GM12872 (cell line): ENCODE measurements around the gene ST3GAL3.

Source experiments
- TF ChIP-seq, protein P1 (sequence below): IDR thresholded peaks from 3 replicates; pipeline ENCODE4 v1.5.1; 2011; ENCODE audit warnings: low read depth, mild to moderate bottlenecking, low read length, moderate library complexity; ENCODE audit not compliant: insufficient read depth

ST3GAL3 gene

DNA sequence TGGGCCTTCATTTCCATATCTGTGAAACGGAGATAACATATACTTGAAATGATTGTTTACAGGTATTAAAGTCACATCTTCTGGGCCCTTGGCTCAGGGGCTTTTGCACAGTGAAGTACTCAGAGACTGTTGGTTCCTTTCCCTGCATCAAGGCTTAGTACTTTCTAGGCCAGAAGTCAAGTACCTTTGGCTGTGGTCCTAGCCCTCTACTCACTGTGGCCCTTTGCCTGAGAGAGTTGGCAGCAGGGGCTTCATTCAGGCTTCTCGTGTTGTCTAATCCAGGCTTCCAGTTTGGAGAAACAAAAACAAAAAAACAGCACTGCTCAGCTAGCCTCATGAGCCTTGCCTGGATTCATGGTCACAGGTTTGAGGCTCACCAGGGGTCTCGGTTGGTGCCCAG lies 254.4 kb downstream of the ST3GAL3 start:
- TF ChIP-seq, protein P1, sequence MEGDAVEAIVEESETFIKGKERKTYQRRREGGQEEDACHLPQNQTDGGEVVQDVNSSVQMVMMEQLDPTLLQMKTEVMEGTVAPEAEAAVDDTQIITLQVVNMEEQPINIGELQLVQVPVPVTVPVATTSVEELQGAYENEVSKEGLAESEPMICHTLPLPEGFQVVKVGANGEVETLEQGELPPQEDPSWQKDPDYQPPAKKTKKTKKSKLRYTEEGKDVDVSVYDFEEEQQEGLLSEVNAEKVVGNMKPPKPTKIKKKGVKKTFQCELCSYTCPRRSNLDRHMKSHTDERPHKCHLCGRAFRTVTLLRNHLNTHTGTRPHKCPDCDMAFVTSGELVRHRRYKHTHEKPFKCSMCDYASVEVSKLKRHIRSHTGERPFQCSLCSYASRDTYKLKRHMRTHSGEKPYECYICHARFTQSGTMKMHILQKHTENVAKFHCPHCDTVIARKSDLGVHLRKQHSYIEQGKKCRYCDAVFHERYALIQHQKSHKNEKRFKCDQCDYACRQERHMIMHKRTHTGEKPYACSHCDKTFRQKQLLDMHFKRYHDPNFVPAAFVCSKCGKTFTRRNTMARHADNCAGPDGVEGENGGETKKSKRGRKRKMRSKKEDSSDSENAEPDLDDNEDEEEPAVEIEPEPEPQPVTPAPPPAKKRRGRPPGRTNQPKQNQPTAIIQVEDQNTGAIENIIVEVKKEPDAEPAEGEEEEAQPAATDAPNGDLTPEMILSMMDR = no peak

DNA sequence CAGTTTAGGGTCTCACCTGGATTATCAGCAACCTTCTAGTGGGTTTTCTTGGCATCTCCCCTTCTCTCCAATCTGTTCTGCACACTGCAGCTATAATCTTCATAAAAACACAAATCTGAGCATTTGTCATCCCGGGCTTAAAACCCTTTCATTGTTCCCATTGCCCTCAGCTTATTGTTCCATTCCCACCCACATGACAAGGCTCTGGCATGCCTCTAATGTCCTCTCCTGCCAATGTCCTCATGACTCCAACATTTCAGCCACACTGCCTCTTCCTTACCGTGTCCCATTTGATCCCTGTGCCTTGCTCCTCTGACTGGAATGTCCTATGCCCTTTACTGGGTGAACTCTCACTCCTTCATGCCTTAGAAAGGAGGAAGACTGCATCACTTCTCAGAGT lies 255.0 kb downstream of the ST3GAL3 start:
- TF ChIP-seq, protein P1 = no peak

DNA sequence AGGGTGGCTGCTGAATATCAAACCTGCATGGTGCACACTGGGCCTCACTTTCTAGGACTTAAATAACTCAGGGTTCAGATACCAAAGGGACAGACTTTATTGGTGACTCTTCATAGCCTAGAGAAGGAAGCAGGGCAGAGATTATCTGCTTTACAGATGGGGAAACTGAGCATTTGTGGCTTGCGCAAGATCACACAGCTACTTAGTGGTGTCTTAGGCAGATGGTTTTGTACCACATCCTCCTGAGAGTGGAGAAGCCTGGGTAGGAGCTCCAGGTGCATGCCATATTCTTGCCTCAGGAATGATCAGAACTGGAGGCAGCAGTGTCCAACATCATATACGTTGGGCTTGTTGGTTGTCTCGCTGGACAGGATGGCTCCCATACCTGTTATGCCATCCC lies 255.7 kb downstream of the ST3GAL3 start:
- TF ChIP-seq, protein P1 = no peak

DNA sequence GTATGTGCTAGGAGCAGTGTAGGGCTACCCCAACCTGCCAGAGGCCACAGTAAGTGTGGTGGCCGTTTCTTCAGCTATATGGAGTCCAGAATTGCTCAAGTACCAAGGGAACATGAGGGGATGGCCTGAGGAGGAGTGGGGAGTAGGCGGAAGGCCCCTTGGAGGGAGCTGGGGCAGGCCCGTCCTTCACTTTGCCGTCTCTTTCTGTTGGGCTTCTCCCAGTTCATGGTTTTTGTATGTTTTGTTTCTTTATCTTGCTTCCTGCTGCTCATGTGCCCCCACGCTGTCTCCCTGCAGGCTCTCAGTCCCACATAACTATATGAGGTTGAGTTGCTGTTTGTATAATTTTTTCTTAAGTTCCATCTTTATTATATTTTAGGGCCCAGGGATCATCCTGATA lies 256.6 kb downstream of the ST3GAL3 start:
- TF ChIP-seq, protein P1 = no peak

DNA sequence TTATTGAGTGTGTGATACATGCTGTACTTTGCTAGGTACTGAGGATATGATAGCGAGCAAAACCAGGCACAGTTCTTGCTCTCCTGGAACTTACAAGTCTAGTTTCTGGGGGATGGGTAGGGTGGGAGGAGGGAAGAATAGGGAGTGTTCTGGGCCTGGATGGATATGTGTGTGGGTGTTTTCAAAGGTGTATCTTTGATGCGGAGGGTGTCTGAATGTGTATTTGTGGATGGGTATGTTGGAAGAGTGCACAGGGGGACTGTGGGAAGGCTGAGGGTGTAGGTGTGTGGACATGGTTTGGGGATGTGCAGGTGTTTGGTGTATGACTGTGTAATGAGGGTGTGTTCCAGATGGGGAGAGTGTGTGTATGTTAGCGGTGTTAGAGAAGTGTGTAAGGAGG lies 258.0 kb downstream of the ST3GAL3 start:
- TF ChIP-seq, protein P1 = no peak

DNA sequence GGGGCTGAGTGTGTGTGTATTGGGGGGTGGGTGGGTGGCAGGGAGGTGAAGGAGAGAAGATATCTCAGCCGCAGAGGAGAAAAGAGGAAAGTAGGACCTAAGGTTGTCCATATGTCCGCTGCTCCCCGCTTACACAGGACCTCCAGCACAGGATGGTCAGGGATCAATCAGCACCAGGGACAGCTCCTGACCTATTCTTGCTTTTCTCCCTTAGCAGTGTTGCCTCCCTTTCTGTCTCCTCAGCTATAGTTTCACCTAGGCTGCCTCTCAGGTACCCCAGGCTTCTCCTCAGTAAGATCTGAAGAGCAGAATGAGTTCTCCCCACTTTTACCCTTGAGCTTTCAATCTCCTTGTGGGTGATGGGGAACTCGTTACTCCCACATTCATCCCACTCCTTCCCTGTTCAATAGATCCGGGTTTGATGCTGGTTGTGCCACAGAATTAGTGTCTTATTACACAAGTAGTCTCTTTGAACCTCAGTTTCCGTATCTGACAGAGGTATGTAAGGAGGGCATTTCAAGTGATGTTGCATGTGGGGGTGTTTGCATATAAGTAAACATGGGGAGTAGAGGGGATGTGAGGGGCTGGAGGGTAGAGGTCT lies 261.1 kb downstream of the ST3GAL3 start:
- TF ChIP-seq, protein P1 = no peak

DNA sequence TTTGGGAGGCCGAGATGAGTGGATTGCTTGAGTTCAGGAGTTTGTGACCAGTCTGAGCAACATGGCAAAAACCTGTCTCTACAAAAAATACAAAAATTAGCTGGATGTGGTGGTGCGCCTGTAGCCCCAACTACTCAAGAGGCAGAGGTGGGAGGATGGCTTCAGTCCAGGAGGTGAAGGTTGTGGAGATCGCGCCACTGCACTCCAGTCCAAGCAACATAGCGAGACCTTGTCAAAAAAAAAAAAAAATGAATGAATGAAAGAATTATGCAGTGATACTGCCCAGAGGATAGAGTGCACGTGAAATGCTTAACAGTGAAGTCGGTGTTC lies 262.0 kb downstream of the ST3GAL3 start:
- TF ChIP-seq, protein P1 = no peak

DNA sequence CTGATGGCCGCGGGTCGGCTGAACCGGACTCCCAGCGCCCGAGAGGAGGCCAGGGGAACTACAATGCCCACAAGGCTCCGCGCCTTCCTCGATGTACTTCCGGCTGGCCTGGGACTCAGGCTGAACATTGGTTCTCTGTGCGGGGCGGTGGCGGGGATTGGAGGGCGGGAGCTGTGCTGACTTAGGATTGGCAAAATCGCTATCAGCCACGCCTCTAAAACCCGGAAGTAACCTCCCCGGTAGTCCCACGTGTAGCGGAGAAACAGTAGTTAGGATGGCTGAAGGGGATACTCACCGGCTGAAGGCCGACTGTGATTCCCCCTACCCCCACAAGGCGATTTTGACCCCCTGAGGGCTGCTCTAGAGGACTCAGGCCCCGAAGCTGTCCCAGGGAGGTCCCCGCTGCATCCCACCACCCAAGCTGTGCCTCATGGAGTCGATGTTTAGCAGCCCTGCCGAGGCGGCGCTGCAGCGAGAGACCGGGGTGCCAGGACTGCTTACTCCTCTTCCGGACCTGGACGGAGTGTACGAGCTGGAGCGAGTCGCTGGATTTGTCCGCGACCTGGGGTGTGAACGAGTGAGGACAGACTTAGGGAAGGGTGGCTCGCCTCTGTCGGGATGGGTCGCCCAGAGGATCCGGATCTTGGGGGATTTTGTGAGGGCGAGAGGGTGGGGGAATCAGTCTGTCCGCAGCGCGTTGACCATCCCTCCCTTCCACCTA lies 262.6 kb downstream of the ST3GAL3 start, which contains the start of gene DPH2:
TSS of gene DPH2 (plus strand) at position 265 of the 721 bp plus-strand sequence. CDS start at position 431, 166 bp downstream.
- TF ChIP-seq, protein P1 = no peak
